Common myeloid progenitor, CD34-positive (primary cell): ENCODE data around the gene ZNF511. TPM values are rescaled to one million over a fixed set of nuclear protein-coding genes. Genes with fewer than 3 reads are reported as not detected.

Experiments
- CTCF ChIA-PET: fragments of 350-600 bp; sonication (Branson Sonifier 250); formaldehyde crosslinking; loops from one replicate; lab custom pipeline; 2021; ENCODE audit warnings: antibody characterized with exemption; lab: Charles Lee
- POLR2A ChIA-PET: fragments of 350-600 bp; sonication (Branson Sonifier 250); formaldehyde crosslinking; loops from one replicate; lab custom pipeline; 2021; ENCODE audit warnings: antibody characterized with exemption; lab: Charles Lee
- DNase-seq, 3 donors: peaks; one replicate each; pipeline versions ENCODE4 v3.0.0 to v3.0.0-alpha.2; 2013
- H3K27ac ChIP-seq, 2 experiments: 1 replicate in 1 of 2; 2 replicates in 1 of 2; pipeline ENCODE4 v1.7.0; 2013; ENCODE audit warnings: inconsistent platforms in 2 of 2, low read length in 2 of 2, mild to moderate bottlenecking in 2 of 2, low read depth in 1 of 2, moderate library complexity in 1 of 2; ENCODE audit not compliant: severe bottlenecking in 2 of 2, insufficient read depth in 1 of 2, poor library complexity in 1 of 2
- H3K27me3 ChIP-seq, 5 experiments: replicated peaks in 2 of 5; 1 replicate in 3 of 5; 2 replicates in 2 of 5; pipeline versions ENCODE4 v1.6.1 to v1.7.0; 2013; ENCODE audit warnings: low read length in 4 of 5, mild to moderate bottlenecking in 2 of 5, moderate library complexity in 2 of 5, inconsistent platforms in 1 of 5; ENCODE audit not compliant: insufficient read depth in 5 of 5, control insufficient read depth in 4 of 5
- H3K36me3 ChIP-seq, 4 experiments: 1 replicate in 2 of 4; 2 replicates in 2 of 4; pipeline versions ENCODE4 v1.6.1 to v1.7.0; 2013; ENCODE audit warnings: low read length in 3 of 4, control low read depth in 1 of 4, mild to moderate bottlenecking in 1 of 4; ENCODE audit not compliant: control insufficient read depth in 4 of 4, insufficient read depth in 4 of 4
- H3K4me1 ChIP-seq, 4 experiments: 1 replicate in 3 of 4; 2 replicates in 1 of 4; pipeline versions ENCODE4 v1.6.1 to v1.7.1; 2013; ENCODE audit warnings: low read length in 3 of 4, mild to moderate bottlenecking in 3 of 4, control low read depth in 1 of 4, inconsistent platforms in 1 of 4, moderate library complexity in 1 of 4; ENCODE audit not compliant: control insufficient read depth in 4 of 4, insufficient read depth in 4 of 4; ENCODE audit errors: control extremely low read depth in 1 of 4
- H3K4me3 ChIP-seq, 7 experiments: 1 replicate in 4 of 7; 2 replicates in 3 of 7; pipeline versions ENCODE4 v1.5.1 to v1.7.0; 2013; ENCODE audit warnings: mild to moderate bottlenecking in 7 of 7, low read length in 6 of 7, moderate library complexity in 6 of 7, inconsistent platforms in 2 of 7, low read depth in 2 of 7, control low read depth in 1 of 7; ENCODE audit not compliant: insufficient read depth in 4 of 7, control insufficient read depth in 1 of 7; ENCODE audit errors: extremely low read depth in 1 of 7
- H3K9me3 ChIP-seq, 5 experiments: 1 replicate in 4 of 5; 2 replicates in 1 of 5; pipeline versions ENCODE4 v1.6.1 to v1.7.1; 2013; ENCODE audit warnings: low read length in 4 of 5, mild to moderate bottlenecking in 2 of 5, inconsistent platforms in 1 of 5, low read depth in 1 of 5, moderate library complexity in 1 of 5; ENCODE audit not compliant: control insufficient read depth in 4 of 5, insufficient read depth in 2 of 5; ENCODE audit errors: control extremely low read depth in 1 of 5
- WGBS: methylation state at CpG from one replicate; pipeline ENCODE4 v1.1.5; 2013; ENCODE audit not compliant: insufficient coverage; 5-methylcytosine and 5-hydroxymethylcytosine counted together
- polyA plus RNA-seq: library from polyadenylated mRNA; unstranded; fragments of 120-200 nt; gene quantifications from one replicate; pipeline ENCODE4 v1.2.1, GENCODE V29; 2013

The ZNF511 gene
- 26.4 TPM for polyA plus RNA-seq

- peak; percentile 89 to 94 (median 94) for DNase-seq
- WGBS, result 0% methylated on average over 55 of the region's 89 CpGs
- Histone ChIP-seq H3K27me3 (no peaks in the 10 kb centered on the region), H3K36me3 (peaks cover 0 to 36% (median 26%) of the 10 kb centered on the region in 4 experiments), H3K9me3 (no peaks in the 10 kb centered on the region), H3K4me1 (peaks cover 0 to 23% (median 19%) of the 10 kb centered on the region in 4 experiments), H3K27ac (peak within 1 kb of the TSS; percentile 91 to 96), H3K4me3 (peak within 1 kb of the TSS; percentile 81 to 96 (median 89))
- CTCF ChIA-PET, result interaction anchor here (0.7 to 3.3 kb wide), 11 partner anchors 7 to 51 kb away, joined by 3 to 46 read pairs (median 6); partner anchors contain the start of gene ADAM8
- POLR2A ChIA-PET, result interaction anchor here (0.8 to 2.7 kb wide), 4 partner anchors 30 to 69 kb away, joined by 3 to 11 read pairs (median 5); partner anchors contain the start of gene ADAM8
Observed at GRCh38 chr10:133308421-133309099, at the start of gene ZNF511, which contains the start of gene TUBGCP2. Gene ZNF511, plus strand, starts transcription at chr10:133308914. Its CDS starts 30 bp downstream, at chr10:133308944. Gene TUBGCP2, minus strand, starts transcription at chr10:133308872. Its CDS starts 5,931 bp downstream, at chr10:133302941.

DNA sequence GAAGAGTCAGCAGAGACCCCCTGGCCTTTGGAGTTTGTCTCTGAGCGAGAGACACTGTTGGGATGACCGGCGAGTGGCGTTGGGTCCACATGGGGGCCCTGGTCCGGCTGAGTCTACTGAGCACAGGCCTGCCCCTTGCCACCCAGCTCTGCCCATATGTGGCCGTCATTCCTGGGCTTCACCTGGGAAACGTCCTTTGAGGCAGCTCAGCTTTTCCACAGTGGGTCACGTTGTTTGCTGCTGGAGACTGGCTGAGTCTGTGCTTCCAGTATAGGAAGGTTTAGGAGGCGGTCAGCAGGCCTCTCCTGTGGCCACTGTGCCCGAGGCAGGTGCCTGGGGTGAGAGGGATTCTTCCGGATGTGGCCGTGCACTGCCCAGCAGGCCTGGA lies 49.1 kb upstream of the ZNF511 start:
- ChIA-PET POLR2A (interaction anchor here (0.7 to 3.2 kb wide), 4 partner anchors 12 to 48 kb away, joined by 3 to 54 read pairs (median 20); partner anchors contain the start of gene ADAM8), CTCF (interaction anchor here (0.9 to 6.8 kb wide), 6 partner anchors 8 to 354 kb away, joined by 3 to 112 read pairs (median 9); partner anchors contain the start of gene ADAM8)
- WGBS, result 14% methylated on average over 12 of the region's 12 CpGs
- Histone ChIP-seq H3K4me1 (peaks cover 8 to 74% (median 70%) of the 10 kb centered on the region in 4 experiments), H3K27me3 (no peaks in the 10 kb centered on the region), H3K27ac (peak overlapping the region in 1 of 2 experiments; percentile 52), H3K36me3 (peaks cover 0 to 20% (median 4%) of the 10 kb centered on the region in 4 experiments), H3K9me3 (no peaks in the 10 kb centered on the region), H3K4me3 (peak overlapping the region in 2 of 7 experiments; percentile 35 to 40)
- no peak for DNase-seq

GRCh38 chr10:133260895-133261725 lies 47.6 kb upstream of the ZNF511 start:
- H3K27me3 ChIP-seq, result no peaks in the 10 kb centered on the region
- peak in 2 of 3 donors; percentile 50 to 62 for DNase-seq
- H3K27ac ChIP-seq, result no peak overlapping the region
- H3K36me3 ChIP-seq, result peaks cover 0 to 23% (median 4%) of the 10 kb centered on the region in 4 experiments
- H3K9me3 ChIP-seq, result no peaks in the 10 kb centered on the region
- peaks cover 8 to 70% (median 68%) of the 10 kb centered on the region in 4 experiments for H3K4me1 ChIP-seq
- POLR2A ChIA-PET, result interaction anchor here (3.1 to 7.6 kb wide), 2 partner anchors 13 to 18 kb away, joined by 18 to 63 read pairs; partner anchors contain the start of gene ADAM8
- WGBS, result 29% methylated on average over 29 of the region's 50 CpGs
- CTCF ChIA-PET, result interaction anchor here (0.7 to 6.8 kb wide), 4 partner anchors 9 to 22 kb away, joined by 3 to 112 read pairs (median 24); partner anchors contain the start of gene ADAM8
- peak overlapping the region in 6 of 7 experiments; percentile 2 to 72 (median 58) for H3K4me3 ChIP-seq

DNA sequence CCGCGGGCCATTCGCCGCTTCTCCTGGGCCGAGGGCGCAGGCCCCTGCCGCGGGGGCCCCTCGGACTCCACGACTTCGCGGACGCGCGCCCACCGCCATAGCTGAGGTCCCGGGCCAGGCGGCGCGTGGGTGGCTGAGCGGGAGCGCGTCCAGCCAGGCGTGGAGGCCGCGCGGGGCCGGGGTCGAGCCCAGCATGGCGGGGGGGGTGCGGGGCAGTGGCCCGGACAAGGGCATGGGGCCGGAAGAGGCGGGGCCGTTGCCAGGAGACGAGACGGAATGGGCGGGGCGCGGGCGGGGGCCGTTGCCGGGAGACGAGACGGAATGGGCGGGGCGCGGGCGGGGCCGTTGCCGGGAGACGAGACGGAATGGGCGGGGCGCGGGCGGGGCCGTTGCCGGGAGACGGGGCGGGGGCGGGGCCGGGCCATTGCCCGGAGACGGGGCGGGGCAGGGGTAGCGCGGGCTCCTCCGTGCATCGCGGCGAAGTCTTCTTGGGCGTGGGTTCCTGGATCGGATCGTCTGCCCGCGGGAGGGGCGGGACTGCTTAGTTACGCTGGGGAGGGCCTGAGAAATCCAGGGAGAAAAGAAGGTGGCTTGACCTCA lies 46.9 kb upstream of the ZNF511 start:
- no peaks in the 10 kb centered on the region for H3K27me3 ChIP-seq
- 0% methylated on average over 23 of the region's 79 CpGs for WGBS
- ChIA-PET CTCF (interaction anchor here (0.7 to 6.8 kb wide), 9 partner anchors 9 to 46 kb away, joined by 3 to 112 read pairs (median 4); partner anchors contain the start of gene ADAM8), POLR2A (interaction anchor here (3.1 to 7.6 kb wide), 2 partner anchors 12 to 17 kb away, joined by 18 to 63 read pairs; partner anchors contain the start of gene ADAM8)
- H3K27ac ChIP-seq, result no peak overlapping the region
- peaks cover 0 to 30% (median 7%) of the 10 kb centered on the region in 4 experiments for H3K36me3 ChIP-seq
- no peaks in the 10 kb centered on the region for H3K9me3 ChIP-seq
- H3K4me1 ChIP-seq, result peaks cover 5 to 64% (median 61%) of the 10 kb centered on the region in 4 experiments
- DNase-seq, result peak in 2 of 3 donors; percentile 64 to 70
- H3K4me3 ChIP-seq, result peak overlapping the region in 6 of 7 experiments; percentile 19 to 74 (median 59)

DNA sequence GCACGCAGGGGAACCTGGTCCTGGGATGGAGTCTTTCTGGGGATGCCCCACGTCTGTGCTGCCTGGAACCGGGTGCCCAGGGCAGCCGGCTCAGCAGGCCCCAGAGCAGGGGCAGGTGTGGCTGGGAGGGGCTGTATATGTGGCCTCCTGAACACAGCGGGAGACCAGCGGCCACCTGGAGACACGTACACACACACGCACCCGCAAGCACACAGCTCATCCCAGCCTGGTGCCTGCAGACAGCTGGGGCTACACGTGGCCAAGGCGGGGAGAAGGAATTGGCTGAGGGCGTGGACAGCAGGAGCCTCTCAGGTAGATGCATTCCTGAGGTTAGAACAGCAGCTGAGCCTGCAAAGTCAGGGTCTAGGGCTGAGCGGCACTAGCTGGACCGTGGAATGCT lies 46.0 kb upstream of the ZNF511 start:
- Histone ChIP-seq H3K27me3 (no peaks in the 10 kb centered on the region), H3K27ac (no peak overlapping the region), H3K36me3 (peaks cover 0 to 38% (median 10%) of the 10 kb centered on the region in 4 experiments), H3K9me3 (no peaks in the 10 kb centered on the region), H3K4me1 (peaks cover 3 to 55% (median 52%) of the 10 kb centered on the region in 4 experiments), H3K4me3 (peak overlapping the region in 4 of 7 experiments; percentile 19 to 74 (median 54))
- DNase-seq, result no peak
- POLR2A ChIA-PET, result interaction anchor here (3.1 to 7.6 kb wide), 2 partner anchors 12 to 16 kb away, joined by 18 to 63 read pairs; partner anchors contain the start of gene ADAM8
- 98% methylated on average over 14 of the region's 14 CpGs for WGBS
- CTCF ChIA-PET, result interaction anchor here (0.9 to 1.5 kb wide), 6 partner anchors 8 to 45 kb away, joined by 3 to 9 read pairs (median 4); no protein-coding TSS in a partner anchor

GRCh38 chr10:133263674-133264073 lies 45.0 kb upstream of the ZNF511 start:
- no peak overlapping the region for H3K4me3 ChIP-seq
- DNase-seq, result no peak
- H3K36me3 ChIP-seq, result peaks cover 0 to 47% (median 13%) of the 10 kb centered on the region in 4 experiments
- 98% methylated on average over 9 of the region's 10 CpGs for WGBS
- no peak overlapping the region for H3K27ac ChIP-seq
- peaks cover 3 to 45% (median 42%) of the 10 kb centered on the region in 4 experiments for H3K4me1 ChIP-seq
- CTCF ChIA-PET, result interaction anchor here (1.0 to 1.7 kb wide), 5 partner anchors 10 to 25 kb away, joined by 3 to 9 read pairs (median 3); no protein-coding TSS in a partner anchor
- no peaks in the 10 kb centered on the region for H3K9me3 ChIP-seq
- H3K27me3 ChIP-seq, result no peaks in the 10 kb centered on the region
- POLR2A ChIA-PET, result interaction anchor here (3.1 to 7.6 kb wide), 2 partner anchors 11 to 15 kb away, joined by 18 to 63 read pairs; partner anchors contain the start of gene ADAM8
